SK-N-MC (cell line): ENCODE data around the gene PRKCQ.

Experiments
- EZH2 ChIP-seq: fragments of 200-600 bp; sonication (generic); IDR thresholded peaks from one replicate; pipeline ENCODE4 v1.6.1; 2017; ENCODE audit warnings: antibody characterized with exemption
- FOXP2 ChIP-seq: optimal IDR thresholded peaks from 2 replicates; pipeline ENCODE3; 2011; ENCODE audit warnings: mild to moderate bottlenecking, moderate library complexity; ENCODE audit not compliant: insufficient read depth; ENCODE audit errors: extremely low read length, control extremely low read depth
- POLR2AphosphoS5 ChIP-seq: IDR thresholded peaks from 2 replicates; pipeline ENCODE4 v1.6.1; 2012; ENCODE audit warnings: mild to moderate bottlenecking, low read depth, low read length, borderline replicate concordance

GRCh38 chr10:6607182-6607581, 27.1 kb upstream of the PRKCQ start:
- TF ChIP-seq EZH2 (no peak), POLR2AphosphoS5 (no peak), FOXP2 (no peak)
